Loucy (cell line): ENCODE data around the gene ADAMTS12.

ENCODE experiments used
- H2AFZ ChIP-seq: fragments of 200-600 bp; sonication (generic); 2 replicates; pipeline ENCODE4 v1.6.0; 2016; ENCODE audit warnings: antibody characterized with exemption, mild to moderate bottlenecking, low read length, moderate library complexity
- H3F3A ChIP-seq: fragments of 200-600 bp; 2 replicates; pipeline ENCODE4 v1.6.0; 2016; ENCODE audit warnings: antibody characterized with exemption, low read depth, mild to moderate bottlenecking
- H3K27me3 ChIP-seq: fragments of 200-600 bp; sonication (generic); 2 replicates; pipeline ENCODE4 v1.6.1; 2014; ENCODE audit warnings: low read length, mild to moderate bottlenecking; ENCODE audit not compliant: insufficient read depth, poor library complexity, severe bottlenecking
- H3K36me3 ChIP-seq: fragments of 200-600 bp; sonication (generic); 2 replicates; pipeline ENCODE4 v1.6.1; 2016; ENCODE audit warnings: low read length; ENCODE audit not compliant: insufficient read depth
- H3K4me1 ChIP-seq: fragments of 200-600 bp; sonication (generic); 2 replicates; pipeline ENCODE4 v1.5.1; 2014; ENCODE audit warnings: low read length, mild to moderate bottlenecking; ENCODE audit not compliant: insufficient read depth, poor library complexity, severe bottlenecking
- H3K4me2 ChIP-seq: fragments of 200-600 bp; sonication (generic); 2 replicates; pipeline ENCODE4 v1.6.0; 2014; ENCODE audit warnings: antibody characterized with exemption, low read length, low read depth, mild to moderate bottlenecking; ENCODE audit not compliant: poor library complexity, severe bottlenecking
- H3K4me3 ChIP-seq: fragments of 200-600 bp; sonication (generic); 2 replicates; pipeline ENCODE4 v1.5.1; 2014; ENCODE audit warnings: low read length, mild to moderate bottlenecking, mixed read lengths; ENCODE audit not compliant: poor library complexity, severe bottlenecking
- H3K79me2 ChIP-seq: fragments of 200-600 bp; sonication (generic); 2 replicates; pipeline ENCODE4 v1.6.1; 2014; ENCODE audit warnings: low read length; ENCODE audit not compliant: insufficient read depth
- H3K9ac ChIP-seq: fragments of 200-600 bp; sonication (generic); 2 replicates; pipeline ENCODE4 v1.6.0; 2014; ENCODE audit warnings: mild to moderate bottlenecking, low read depth, low read length, moderate library complexity; ENCODE audit not compliant: poor library complexity, severe bottlenecking
- H3K9me2 ChIP-seq: fragments of 200-600 bp; sonication (generic); replicated peaks from 2 replicates; pipeline ENCODE4 v1.6.1; 2016; ENCODE audit warnings: low read depth, low read length, mixed read lengths
- H3K9me3 ChIP-seq: fragments of 200-600 bp; sonication (generic); 2 replicates; pipeline ENCODE4 v1.6.1; 2014; ENCODE audit warnings: mild to moderate bottlenecking, antibody characterized with exemption, low read length, low read depth; ENCODE audit not compliant: insufficient read depth
- H4K20me1 ChIP-seq: fragments of 200-600 bp; sonication (generic); 2 replicates; pipeline ENCODE4 v1.6.0; 2014; ENCODE audit warnings: antibody characterized with exemption, low read length, mild to moderate bottlenecking; ENCODE audit not compliant: insufficient read depth, poor library complexity, severe bottlenecking
- EZH2phosphoT487 ChIP-seq: fragments of 200-600 bp; IDR thresholded peaks from 2 replicates; pipeline ENCODE4 v1.6.1; 2018; ENCODE audit warnings: antibody characterized with exemption, mild to moderate bottlenecking, moderate library complexity, borderline replicate concordance
- TF ChIP-seq, protein P1 (sequence below): fragments of 200-600 bp; sonication (generic); conservative IDR thresholded peaks from 2 replicates; pipeline ENCODE4 v1.5.1; 2014; ENCODE audit warnings: mild to moderate bottlenecking, antibody characterized with exemption, low read length

The ADAMTS12 gene

DNA sequence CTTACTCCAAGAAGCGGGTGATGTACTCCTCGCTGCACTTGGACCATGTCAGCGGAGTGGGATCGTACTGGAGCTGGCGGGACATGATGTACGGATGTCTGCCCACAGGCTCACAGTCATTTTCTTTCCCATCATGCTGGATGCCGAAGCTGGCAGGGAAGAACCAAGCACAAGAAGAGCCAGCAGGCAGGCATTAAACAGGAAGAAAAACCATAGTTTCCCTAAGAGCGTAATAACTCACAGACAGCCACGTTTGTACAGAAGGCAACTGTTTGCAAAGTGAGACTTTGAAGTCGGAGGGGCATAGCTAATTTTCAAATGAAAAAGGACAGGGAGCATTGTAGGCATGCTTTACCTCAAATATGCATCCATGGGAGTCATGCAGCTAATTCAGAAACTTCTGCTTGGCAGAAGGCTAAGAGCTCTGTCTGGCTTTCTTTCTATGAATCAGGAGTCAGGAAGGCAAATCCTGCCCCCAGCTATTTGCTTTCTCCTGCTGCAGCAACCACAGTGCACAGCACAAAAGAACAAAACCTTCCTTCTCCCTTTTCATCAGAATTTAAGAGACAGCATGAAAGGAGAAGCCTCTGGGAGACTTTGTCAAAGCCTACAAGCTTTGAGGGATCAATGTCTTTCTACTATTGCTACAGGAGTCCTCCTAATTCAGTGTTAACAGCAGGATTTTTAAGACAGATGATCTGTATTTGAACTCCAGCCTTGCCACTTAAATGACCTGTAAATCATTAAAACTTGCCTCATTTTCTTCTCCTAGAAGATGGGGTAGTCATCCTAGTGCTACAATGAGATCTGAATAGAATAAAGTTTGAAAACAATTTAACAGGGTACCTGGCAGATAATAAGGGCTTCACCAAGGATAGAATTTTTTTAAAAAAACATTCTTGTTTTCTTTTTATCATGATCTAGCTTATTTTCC, 242.0 kb downstream of the ADAMTS12 start:
- no peaks in the 10 kb centered on the region for H3K36me3 ChIP-seq
- H3K4me1 ChIP-seq, result no peaks in the 10 kb centered on the region
- no peak overlapping the region for H3K4me2 ChIP-seq
- H3K27me3 ChIP-seq, result no peaks in the 10 kb centered on the region
- no peaks in the 10 kb centered on the region for H3K79me2 ChIP-seq
- no peaks in the 10 kb centered on the region for H4K20me1 ChIP-seq
- no peak overlapping the region for H3K9ac ChIP-seq
- no peak overlapping the region for H3K4me3 ChIP-seq
- no peaks in the 10 kb centered on the region for H3K9me3 ChIP-seq
- H3K9me2 ChIP-seq, result no peaks in the 10 kb centered on the region
- TF ChIP-seq, protein P1, sequence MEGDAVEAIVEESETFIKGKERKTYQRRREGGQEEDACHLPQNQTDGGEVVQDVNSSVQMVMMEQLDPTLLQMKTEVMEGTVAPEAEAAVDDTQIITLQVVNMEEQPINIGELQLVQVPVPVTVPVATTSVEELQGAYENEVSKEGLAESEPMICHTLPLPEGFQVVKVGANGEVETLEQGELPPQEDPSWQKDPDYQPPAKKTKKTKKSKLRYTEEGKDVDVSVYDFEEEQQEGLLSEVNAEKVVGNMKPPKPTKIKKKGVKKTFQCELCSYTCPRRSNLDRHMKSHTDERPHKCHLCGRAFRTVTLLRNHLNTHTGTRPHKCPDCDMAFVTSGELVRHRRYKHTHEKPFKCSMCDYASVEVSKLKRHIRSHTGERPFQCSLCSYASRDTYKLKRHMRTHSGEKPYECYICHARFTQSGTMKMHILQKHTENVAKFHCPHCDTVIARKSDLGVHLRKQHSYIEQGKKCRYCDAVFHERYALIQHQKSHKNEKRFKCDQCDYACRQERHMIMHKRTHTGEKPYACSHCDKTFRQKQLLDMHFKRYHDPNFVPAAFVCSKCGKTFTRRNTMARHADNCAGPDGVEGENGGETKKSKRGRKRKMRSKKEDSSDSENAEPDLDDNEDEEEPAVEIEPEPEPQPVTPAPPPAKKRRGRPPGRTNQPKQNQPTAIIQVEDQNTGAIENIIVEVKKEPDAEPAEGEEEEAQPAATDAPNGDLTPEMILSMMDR, result no peak
- no peak for TF ChIP-seq EZH2phosphoT487
- no peaks in the 10 kb centered on the region for H3F3A ChIP-seq
- no peak overlapping the region for H2AFZ ChIP-seq

DNA sequence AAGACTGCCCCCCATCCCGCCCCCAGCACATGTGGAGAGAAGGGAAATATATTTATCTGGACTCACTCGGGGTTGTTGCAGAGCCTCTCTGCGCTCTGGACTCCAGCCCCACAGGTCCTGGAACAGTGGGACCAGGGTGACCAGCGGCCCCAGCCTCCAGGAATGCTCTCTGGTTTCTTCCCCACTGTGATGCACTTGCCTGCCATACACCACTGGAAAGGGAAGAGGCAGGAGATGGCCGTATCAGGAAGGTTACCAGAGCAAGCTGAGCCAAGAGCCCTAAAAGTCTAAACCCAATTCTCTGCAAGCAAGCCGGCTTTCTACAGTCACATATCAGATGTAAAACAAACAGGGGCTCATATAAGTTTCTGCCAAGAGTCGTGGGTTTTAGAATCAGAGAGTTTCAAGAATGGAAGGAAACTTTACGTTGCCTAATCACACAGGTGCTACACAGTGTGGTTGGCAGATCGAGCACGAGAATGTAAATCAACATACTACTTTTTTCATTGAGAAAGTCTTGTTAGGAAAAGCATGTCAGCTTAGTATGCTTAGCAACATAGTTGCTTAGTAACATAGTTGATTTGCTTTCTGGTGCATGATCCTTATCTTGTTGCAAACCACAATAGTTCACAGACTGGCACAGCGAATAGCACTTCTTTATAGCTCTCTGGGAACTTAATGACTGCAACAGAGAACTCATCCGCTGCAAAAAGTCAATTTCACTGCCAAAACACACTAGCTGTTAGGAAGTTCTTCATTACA, 249.9 kb downstream of the ADAMTS12 start:
- Histone ChIP-seq H3K79me2 (no peaks in the 10 kb centered on the region), H3K4me2 (peak overlapping the region; percentile 48), H3K9me2 (no peaks in the 10 kb centered on the region), H3K4me3 (peak overlapping the region; percentile 5), H4K20me1 (no peaks in the 10 kb centered on the region), H3F3A (no peaks in the 10 kb centered on the region), H3K9me3 (peaks cover 5% of the 10 kb centered on the region; the same call in 1 of the 2 replicates), H3K36me3 (no peaks in the 10 kb centered on the region), H3K27me3 (no peaks in the 10 kb centered on the region), H3K4me1 (peaks cover 12% of the 10 kb centered on the region), H3K9ac (no peak overlapping the region), H2AFZ (no peak overlapping the region)
- no peak for TF ChIP-seq EZH2phosphoT487
- TF ChIP-seq, protein P1, result no peak

DNA sequence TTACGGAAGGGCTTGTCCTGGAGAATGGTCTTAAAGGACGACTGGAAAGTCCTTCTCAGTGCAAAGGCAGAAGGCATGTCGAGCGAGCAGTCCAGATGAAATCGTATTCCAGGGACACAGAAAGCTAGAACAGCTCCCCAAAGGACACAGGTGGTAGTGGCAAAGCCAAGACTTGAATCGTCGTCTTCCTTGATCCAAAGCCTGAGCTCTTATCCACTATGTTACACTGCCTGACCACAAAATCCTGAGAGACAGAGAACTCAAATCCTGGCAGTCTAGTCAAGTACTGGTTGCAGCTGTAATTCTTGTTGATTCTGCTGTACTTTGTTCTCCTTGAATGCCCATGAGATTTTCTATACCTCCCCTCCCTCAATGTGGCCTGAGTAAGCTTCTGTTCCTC, 252.3 kb downstream of the ADAMTS12 start:
- H4K20me1 ChIP-seq, result no peaks in the 10 kb centered on the region
- TF ChIP-seq EZH2phosphoT487, result no peak
- TF ChIP-seq, protein P1, result no peak
- no peaks in the 10 kb centered on the region for H3K79me2 ChIP-seq
- H3K27me3 ChIP-seq, result no peaks in the 10 kb centered on the region
- H3K4me1 ChIP-seq, result peaks cover 12% of the 10 kb centered on the region
- no peak overlapping the region for H2AFZ ChIP-seq
- peaks cover 5% of the 10 kb centered on the region; the same call in 1 of the 2 replicates for H3K9me3 ChIP-seq
- H3K4me2 ChIP-seq, result no peak overlapping the region
- no peaks in the 10 kb centered on the region for H3F3A ChIP-seq
- no peaks in the 10 kb centered on the region for H3K9me2 ChIP-seq
- no peak overlapping the region for H3K9ac ChIP-seq
- H3K36me3 ChIP-seq, result no peaks in the 10 kb centered on the region
- H3K4me3 ChIP-seq, result no peak overlapping the region
